ENCODE data around the gene CELF5. TPM values are rescaled to one million over a fixed set of nuclear protein-coding genes. Genes with fewer than 3 reads are reported as not detected.
"Not testable (repeated sequence)": the region's sequence is repeated elsewhere in the genome, so short reads cannot be mapped to it uniquely, and the experiment has no call there.

Gene CELF5
- total and polyA plus RNA-seq, 2 experiments from 2014 or later: 5.6 to 10.6 TPM

GRCh38 chr19:3342962-3343361 lies 118.5 kb downstream of the CELF5 start:
- not testable (repeated sequence) for ATAC-seq

GRCh38 chr19:3343619-3344502 lies 119.4 kb downstream of the CELF5 start:
- peak; percentile 66 for DNase-seq (ENCODE audit: low spot score)
- no peaks in the 10 kb centered on the region for H3K4me1 ChIP-seq (ENCODE audit: insufficient read depth)
- H2AFZ ChIP-seq: no peak overlapping the region
- peaks cover 18% of the 10 kb centered on the region for H3K27me3 Mint-ChIP-seq (ENCODE audit: insufficient read depth, low read depth, poor library complexity)
- no peak overlapping the region for H3K27ac ChIP-seq (ENCODE audit: low read depth)
- H3K36me3 Mint-ChIP-seq (ENCODE audit: low read depth): no peaks in the 10 kb centered on the region
- H3K4me1 Mint-ChIP-seq: no peaks in the 10 kb centered on the region
- H3K4me3 Mint-ChIP-seq: no peak overlapping the region
- no peaks in the 10 kb centered on the region for H3K79me2 ChIP-seq (replicated peaks; ENCODE audit: insufficient read depth)
- peak; percentile 82 for ATAC-seq
- H3K27ac Mint-ChIP-seq: no peak overlapping the region
- H3K4me3 ChIP-seq: no peak overlapping the region
- H3K27me3 ChIP-seq (ENCODE audit: insufficient read depth): no peaks in the 10 kb centered on the region
- no peaks in the 10 kb centered on the region for H3K36me3 ChIP-seq (ENCODE audit: insufficient read depth)
- no peaks in the 10 kb centered on the region for H3F3A ChIP-seq (replicated peaks; ENCODE audit: low read depth)
- H3K9me2 ChIP-seq (ENCODE audit: insufficient read depth): no peaks in the 10 kb centered on the region
- no peak overlapping the region for H3K4me2 ChIP-seq
- no peaks in the 10 kb centered on the region for H3K9me3 Mint-ChIP-seq
- H4K20me1 ChIP-seq (replicated peaks; ENCODE audit: insufficient read depth): no peaks in the 10 kb centered on the region
- TF ChIP-seq POLR2AphosphoS5 (IDR thresholded peaks at IDR 0.05; ENCODE audit: low read depth) (no peak), ZNF331 (CRISPR knock-in tag; IDR thresholded peaks at IDR 0.05; ENCODE audit: low read depth) (no peak), STAT1 (IDR thresholded peaks at IDR 0.05; ENCODE audit: unreplicated experiment) (no peak), CTCF (conservative IDR thresholded peaks at IDR 0.05; ENCODE audit: low read depth in 2 of 2) (no peak), ETS1 (IDR thresholded peaks at IDR 0.05) (no peak), NANOG (IDR thresholded peaks at IDR 0.05; ENCODE audit: borderline replicate concordance) (no peak), CREB1 (CRISPR knock-in tag; IDR thresholded peaks at IDR 0.05; ENCODE audit: low read depth) (no peak), EZH2phosphoT487 (IDR thresholded peaks at IDR 0.05; ENCODE audit: unreplicated experiment) (no peak), JUNB (IDR thresholded peaks at IDR 0.05; ENCODE audit: unreplicated experiment) (no peak), REST (IDR thresholded peaks at IDR 0.05; ENCODE audit: unreplicated experiment) (no peak)

More at GRCh38 chr19:3342962-3343361, 118.5 kb downstream of the CELF5 start:
- not testable (repeated sequence) for H3F3A ChIP-seq (replicated peaks; ENCODE audit: low read depth); DNase-seq (ENCODE audit: low spot score); H3K4me1 ChIP-seq (ENCODE audit: insufficient read depth); H3K4me3 Mint-ChIP-seq; H3K36me3 ChIP-seq (ENCODE audit: insufficient read depth); H3K4me1 Mint-ChIP-seq; H3K9me2 ChIP-seq (ENCODE audit: insufficient read depth); H4K20me1 ChIP-seq (replicated peaks; ENCODE audit: insufficient read depth); H3K27ac Mint-ChIP-seq; H3K4me2 ChIP-seq; H3K36me3 Mint-ChIP-seq (ENCODE audit: low read depth); H2AFZ ChIP-seq; H3K4me3 ChIP-seq; H3K79me2 ChIP-seq (replicated peaks; ENCODE audit: insufficient read depth); H3K27me3 ChIP-seq (ENCODE audit: insufficient read depth); H3K9me3 Mint-ChIP-seq; H3K27ac ChIP-seq (ENCODE audit: low read depth)
- peaks cover 14% of the 10 kb centered on the region for H3K27me3 Mint-ChIP-seq (ENCODE audit: insufficient read depth, low read depth, poor library complexity)

Measured in GM23338 (cell line).